Stimulated activated CD8-positive, alpha-beta memory T cell treated with anti-CD3 and anti-CD28 coated beads, Interleukin-7, amount 100 ng/mL, for 1 hour (primary cell): ENCODE data around the gene PADI4.

Experiments used
- DNase-seq, 2 donors: peaks; one replicate each; pipeline ENCODE4 v3.0.0-alpha.2; 2020; ENCODE audit warnings: low read depth in 2 of 2

PADI4 gene

GRCh38 chr1:17281775-17282181, 26.2 kb upstream of the PADI4 start:
- no peak for DNase-seq

- DNase-seq = no peak
Measured at GRCh38 chr1:17282836-17283235, 25.2 kb upstream of the PADI4 start.

GRCh38 chr1:17286646-17287045, 21.4 kb upstream of the PADI4 start:
- no peak for DNase-seq

- DNase-seq = no peak
Measured at GRCh38 chr1:17287130-17287776, 20.7 kb upstream of the PADI4 start.

GRCh38 chr1:17289721-17290120, 18.3 kb upstream of the PADI4 start:
- no peak for DNase-seq

DNA sequence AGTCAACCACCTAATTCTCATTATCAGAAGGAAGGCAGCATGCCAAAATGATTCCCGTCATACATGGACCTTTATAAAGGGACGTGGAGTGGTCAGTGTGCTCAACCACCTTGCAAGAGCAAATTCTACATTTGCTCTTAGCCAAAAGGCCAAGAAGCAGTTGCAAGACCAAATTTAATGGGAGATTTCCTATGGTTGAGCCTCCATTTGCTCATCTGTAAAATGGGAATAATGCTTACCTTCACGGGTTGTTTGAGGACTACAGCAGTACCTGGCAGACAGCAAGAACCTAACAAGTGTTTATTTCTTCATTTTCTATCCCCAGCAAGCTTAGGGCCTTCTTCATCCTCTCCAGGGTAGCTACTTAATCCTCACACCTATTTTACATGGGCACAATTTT, 17.4 kb upstream of the PADI4 start:
- no peak for DNase-seq

- no peak for DNase-seq
Measured at GRCh38 chr1:17292299-17293160, 15.5 kb upstream of the PADI4 start.

- DNase-seq = no peak
Measured at GRCh38 chr1:17293681-17294425, 14.1 kb upstream of the PADI4 start.

GRCh38 chr1:17295292-17295691, 12.7 kb upstream of the PADI4 start:
- no peak for DNase-seq

DNA sequence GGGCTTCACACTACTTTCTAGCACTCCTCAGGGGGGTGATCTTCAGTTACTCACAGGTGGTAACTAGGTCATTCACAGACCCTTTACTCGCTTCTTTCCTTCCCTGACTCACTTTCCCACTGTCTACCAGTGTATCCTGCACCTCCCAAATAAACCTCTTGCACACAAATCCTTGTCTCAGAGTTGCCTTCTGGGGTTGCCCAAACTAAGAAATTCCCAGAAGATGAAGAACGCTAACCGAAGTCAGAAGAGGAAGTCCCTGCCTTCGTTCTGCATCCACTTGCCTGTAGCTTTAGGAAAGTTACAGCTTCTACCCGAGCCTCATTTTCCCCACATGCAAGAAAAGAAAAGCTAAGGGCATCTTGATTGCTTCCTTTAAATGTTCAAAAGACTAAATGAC, 11.9 kb upstream of the PADI4 start:
- DNase-seq = no peak

- no peak for DNase-seq
Measured at GRCh38 chr1:17297991-17298390, 10.0 kb upstream of the PADI4 start.

- no peak for DNase-seq
Measured at GRCh38 chr1:17301767-17302166, 6.2 kb upstream of the PADI4 start.

GRCh38 chr1:17304151-17304825, 3.7 kb upstream of the PADI4 start:
- no peak for DNase-seq

DNA sequence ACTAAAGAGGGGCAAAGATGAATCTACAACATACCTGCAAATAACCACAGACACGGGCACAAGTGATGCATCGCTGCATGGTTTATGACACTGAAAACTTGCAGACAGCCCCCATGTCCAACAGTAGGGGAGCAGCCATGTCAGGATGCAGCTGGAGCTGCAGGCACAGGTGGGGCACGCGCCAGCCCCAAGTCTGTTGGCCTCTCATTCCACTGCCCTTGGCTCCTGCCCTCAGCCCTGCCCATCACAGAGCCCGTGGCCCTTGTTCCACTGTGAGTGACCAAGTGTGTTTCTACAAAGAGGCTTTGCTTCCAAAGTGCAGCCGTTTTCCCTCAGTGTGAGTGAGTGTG, 3.2 kb upstream of the PADI4 start:
- DNase-seq = no peak

DNA sequence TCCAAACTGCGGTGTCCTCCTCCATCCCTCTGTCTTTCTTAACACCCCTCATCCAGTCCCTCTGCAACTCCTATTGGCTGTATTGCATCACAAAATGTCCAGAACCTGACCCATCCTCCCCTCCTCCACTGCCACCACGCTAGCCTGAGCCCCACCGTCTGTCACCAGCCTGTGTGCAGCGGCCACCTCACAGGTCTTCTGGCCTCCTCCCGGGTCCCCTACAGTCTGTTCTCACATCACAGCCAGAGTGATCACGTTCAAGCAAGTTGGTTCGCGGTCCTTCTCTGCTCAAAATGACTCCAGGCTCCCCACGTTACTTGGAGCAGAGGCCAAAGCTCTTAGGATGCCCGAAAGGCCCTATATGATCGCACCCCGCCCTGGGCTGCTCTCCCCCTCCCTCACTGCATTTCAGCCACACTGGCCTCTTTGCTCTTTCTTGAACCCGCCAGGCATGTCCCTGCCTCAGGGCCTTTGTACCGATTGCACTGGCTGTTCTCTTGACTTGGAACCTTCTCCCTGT, 2.4 kb upstream of the PADI4 start:
- no peak for DNase-seq

DNA sequence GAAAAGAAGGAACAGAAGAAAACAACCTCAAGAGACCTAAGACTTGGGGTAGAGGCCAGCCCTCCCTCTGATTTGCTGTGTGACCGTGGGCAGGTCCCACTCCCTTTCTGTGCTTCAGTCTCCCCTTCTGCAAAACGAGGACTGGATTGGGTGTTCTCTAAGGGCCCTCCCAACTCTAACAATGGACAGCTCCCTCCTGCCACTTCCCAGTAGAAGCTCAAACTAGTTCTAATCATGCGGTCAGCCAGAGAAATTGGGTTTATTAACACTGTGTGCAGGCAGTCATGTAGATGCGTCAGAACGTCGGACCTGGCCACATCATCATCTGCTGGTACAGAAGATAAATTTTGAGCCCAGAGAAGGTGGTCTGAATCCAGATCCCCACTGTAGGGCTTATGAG, 1.6 kb upstream of the PADI4 start:
- no peak for DNase-seq

GRCh38 chr1:17306921-17307320, 1.1 kb upstream of the PADI4 start:
- DNase-seq = no peak

DNA sequence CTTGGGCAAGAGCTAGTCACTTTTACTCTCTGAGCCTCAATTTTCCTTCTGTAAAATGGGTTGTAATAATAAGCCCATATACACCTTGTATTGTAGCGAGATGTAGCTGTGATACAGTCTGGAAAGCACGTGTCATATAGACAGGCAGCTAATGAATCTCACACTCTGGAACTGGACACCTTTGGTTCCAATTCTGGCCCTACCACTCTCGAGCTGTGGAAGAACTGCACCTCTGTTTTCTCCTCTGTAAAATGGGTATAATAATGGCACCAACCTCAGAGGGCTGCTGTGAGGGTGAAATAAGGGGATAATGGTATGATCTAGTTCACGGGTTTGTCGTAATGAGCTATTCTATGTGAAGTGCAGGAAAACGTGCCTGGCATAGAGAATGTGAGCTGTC, 668 bp upstream of the PADI4 start:
- DNase-seq = no peak

DNA sequence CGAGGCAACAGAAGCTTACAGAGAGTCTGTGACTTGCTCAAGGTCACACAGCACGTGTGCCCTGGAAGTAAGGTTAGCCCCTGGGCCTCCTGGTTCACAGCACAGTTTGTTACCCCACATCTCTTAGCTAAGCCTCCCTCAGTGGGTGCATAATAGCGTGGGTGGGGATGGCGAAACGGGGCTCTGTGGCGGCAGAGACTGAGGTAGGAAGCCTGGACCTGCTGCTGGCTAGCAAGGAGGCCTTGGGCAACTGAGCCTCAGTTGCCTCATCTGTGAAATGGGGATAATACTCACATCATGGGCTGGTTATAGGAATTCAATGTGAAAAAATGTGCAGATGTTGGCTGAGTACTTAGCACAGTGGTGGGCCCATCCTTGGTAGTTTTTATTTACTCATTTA, 596 bp downstream of the PADI4 start:
- DNase-seq = no peak

DNA sequence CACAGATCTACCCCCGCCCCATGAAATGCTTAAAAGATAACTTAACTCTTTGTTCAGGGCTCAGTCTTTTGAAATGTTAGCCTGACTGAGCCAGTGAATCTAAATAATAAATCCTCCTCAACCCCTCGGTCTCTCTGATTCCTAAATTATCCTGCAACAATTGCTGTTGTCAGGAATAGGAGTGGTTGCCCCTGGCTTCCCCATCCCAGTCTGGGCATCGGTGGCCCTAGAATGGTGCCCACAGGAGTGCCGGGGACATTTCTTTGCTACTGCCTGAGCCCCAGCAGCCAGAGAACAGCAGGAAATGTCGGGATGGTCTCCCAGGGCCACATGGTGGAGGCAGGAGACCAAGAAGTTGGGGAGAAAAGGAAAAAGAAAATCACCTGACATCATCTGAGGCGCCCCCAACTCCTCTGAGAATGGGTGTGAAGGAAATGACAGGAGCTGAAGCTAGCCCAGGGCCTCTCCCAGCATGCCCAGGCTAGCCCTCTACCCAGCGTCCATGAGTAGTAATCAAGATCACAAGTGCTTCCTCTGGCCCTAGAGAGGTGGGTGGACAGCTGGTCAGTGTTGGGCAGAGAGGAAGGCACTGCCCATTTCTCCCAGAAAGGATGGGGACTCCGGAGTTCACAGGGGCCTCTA, 1.6 kb downstream of the PADI4 start:
- DNase-seq = no peak

- no peak for DNase-seq
Measured at GRCh38 chr1:17310068-17310640, 2.2 kb downstream of the PADI4 start.
